Fibroblast of mammary gland (primary cell): Measurements from ENCODE around the gene ADRA2B.

Experiments used
- DNase-seq: peaks from one replicate; pipeline ENCODE4 v3.0.0-alpha.2; 2010; ENCODE audit warnings: low read depth
- H3K4me3 ChIP-seq: 2 replicates; pipeline ENCODE4 v1.5.1; 2011; ENCODE audit warnings: low read depth, mild to moderate bottlenecking, low read length, moderate library complexity; ENCODE audit not compliant: control insufficient read depth
- CTCF ChIP-seq: conservative IDR thresholded peaks from 2 replicates; pipeline ENCODE4 v1.5.1; 2011; ENCODE audit warnings: low read depth, low read length, inconsistent platforms; ENCODE audit not compliant: control insufficient read depth, insufficient read depth

The ADRA2B gene

DNA sequence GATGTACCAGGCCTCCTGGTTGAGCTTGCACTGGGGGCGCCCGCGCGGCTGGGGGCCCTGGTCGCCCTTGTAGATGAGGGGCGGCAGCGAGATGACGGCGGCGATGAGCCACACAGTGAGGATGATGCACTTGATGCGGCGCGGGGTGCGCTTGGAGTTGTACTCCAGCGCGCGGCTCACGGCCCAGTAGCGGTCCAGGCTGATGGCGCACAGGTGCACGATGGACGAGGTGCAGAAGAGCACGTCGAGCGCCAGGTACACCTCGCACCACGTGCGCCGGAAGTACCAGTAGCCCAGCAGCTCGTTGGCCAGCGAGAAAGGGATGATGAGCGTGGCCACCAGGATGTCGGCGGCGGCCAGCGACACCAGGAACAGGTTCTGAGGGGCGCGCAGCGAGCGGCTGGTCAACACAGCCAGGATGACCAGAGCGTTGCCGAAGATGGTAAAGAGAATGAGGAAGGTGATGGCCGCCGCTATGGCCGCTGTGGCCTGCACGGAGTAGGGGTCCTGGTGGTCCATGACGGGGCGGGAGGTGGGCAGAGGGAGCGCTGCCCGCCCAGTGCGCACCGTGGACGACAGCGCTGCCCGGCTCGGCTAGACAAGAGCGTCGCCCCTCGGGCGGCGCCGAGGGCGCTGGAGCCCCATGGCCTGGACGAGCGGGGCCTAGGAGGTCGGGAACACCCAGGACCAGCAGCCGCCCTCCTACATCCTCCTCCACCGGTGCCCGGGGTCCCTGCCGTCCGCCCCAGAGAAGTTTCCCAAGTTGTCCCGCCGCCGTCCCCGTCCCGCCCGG is 544 bp downstream of the ADRA2B start:
- no peak overlapping the region for H3K4me3 ChIP-seq
- no peak for DNase-seq
- no peak for TF ChIP-seq CTCF

DNA sequence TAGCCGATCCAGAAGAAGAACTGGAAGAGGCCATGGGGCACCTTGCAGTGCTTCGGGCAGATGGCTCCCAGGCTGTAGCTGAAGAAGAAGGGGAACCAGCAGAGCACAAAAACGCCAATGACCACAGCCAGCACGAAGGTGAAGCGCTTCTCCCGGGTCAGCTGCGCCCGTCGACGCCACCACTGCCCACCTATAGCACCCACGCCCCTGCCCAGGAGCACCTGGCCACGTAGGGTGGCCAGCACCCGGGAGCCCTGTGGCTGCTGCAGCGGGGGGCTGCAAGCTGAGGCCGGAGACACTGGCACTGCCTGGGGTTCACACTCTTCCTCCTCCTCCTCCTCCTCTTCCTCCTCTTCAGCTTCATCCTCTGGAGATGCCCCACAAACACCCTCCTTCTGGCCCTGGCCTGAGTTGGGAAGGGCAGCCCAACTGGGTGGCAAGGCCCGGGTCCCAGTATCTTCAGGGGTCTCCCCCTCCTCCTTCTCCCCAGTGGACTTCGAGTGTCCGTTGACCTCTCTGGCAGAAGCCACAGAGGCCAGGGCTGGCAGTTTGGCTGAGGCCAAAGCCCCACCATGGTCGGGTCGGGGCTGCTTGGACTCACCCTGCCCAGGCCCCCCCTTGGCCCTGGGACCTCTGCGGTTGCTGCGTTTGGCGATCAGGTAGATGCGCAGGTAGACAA is 1.3 kb downstream of the ADRA2B start:
- no peak overlapping the region for H3K4me3 ChIP-seq
- DNase-seq = no peak
- no peak for TF ChIP-seq CTCF

- no peak for TF ChIP-seq CTCF
- no peak overlapping the region for H3K4me3 ChIP-seq
- no peak for DNase-seq
Observed at GRCh38 chr2:96114546-96114902, 1.8 kb downstream of the ADRA2B start.

DNA sequence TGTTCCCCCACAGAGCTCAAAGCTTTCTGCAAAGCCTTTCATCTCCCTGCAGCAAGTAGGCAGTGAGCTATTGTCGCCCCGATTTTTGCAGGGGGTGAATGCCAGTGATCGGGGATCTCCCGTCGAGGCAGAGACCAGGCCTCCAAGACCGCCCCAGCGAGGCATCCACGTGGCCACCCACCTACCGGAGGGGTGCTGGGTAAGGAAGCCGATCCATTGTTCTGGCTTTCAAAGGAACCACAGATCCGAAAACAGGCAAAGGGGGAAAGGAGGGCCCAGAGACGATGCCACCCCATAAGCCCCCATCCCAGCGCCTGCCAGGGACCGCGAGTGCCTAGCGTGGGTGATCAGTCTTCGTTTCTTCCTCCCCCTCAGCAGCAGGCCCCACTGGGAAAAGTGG is 2.4 kb downstream of the ADRA2B start:
- no peak overlapping the region for H3K4me3 ChIP-seq
- DNase-seq = no peak
- TF ChIP-seq CTCF = no peak

DNA sequence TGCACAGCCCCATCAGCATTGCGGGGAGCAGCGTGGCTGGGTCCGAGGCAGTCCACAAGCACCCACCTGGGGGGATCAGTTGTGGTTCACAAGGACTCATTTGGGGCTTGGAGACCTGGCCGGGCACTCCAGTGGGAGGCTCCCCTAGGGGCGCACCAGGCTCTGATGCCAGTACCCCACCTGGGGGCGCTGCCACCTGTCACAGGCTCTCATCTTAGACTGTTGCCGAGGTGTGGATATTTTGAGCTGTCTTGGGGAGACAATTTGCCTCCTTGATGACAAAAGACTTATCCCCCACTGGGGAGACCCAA is 3.0 kb downstream of the ADRA2B start:
- DNase-seq = no peak
- no peak overlapping the region for H3K4me3 ChIP-seq
- no peak for TF ChIP-seq CTCF

GRCh38 chr2:96112501-96113366 is 3.6 kb downstream of the ADRA2B start:
- no peak for DNase-seq
- H3K4me3 ChIP-seq = no peak overlapping the region
- no peak for TF ChIP-seq CTCF
